Nephron (organoid): ENCODE measurements around the gene KATNAL1.

Experiments used
- H3K27ac Mint-ChIP-seq, 3 experiments: 2 replicates each; pipeline ENCODE4 v1.8.0; 2020; ENCODE audit warnings: mixed read lengths in 3 of 3, mild to moderate bottlenecking in 2 of 3, moderate library complexity in 1 of 3
- H3K27me3 Mint-ChIP-seq: 2 replicates; pipeline ENCODE4 v1.8.0; 2021; ENCODE audit warnings: low read depth, mild to moderate bottlenecking, moderate library complexity, mixed read lengths
- H3K36me3 Mint-ChIP-seq: 2 replicates; pipeline ENCODE4 v1.8.0; 2020; ENCODE audit warnings: low read depth, mixed read lengths
- H3K4me1 Mint-ChIP-seq: 2 replicates; pipeline ENCODE4 v1.8.0; 2020; ENCODE audit warnings: mixed read lengths
- H3K4me3 Mint-ChIP-seq, 3 experiments: 2 replicates each; pipeline ENCODE4 v1.8.0; 2020; ENCODE audit warnings: mild to moderate bottlenecking in 3 of 3, mixed read lengths in 3 of 3, moderate library complexity in 2 of 3
- H3K9me3 Mint-ChIP-seq: 2 replicates; pipeline ENCODE4 v1.8.0; 2020; ENCODE audit warnings: mixed read lengths
- CTCF ChIP-seq, 3 experiments: fragments of 200-600 bp; sonication (generic); IDR thresholded peaks; one replicate each; pipeline ENCODE4 v1.5.0; 2021; ENCODE audit warnings: antibody characterized with exemption in 3 of 3; ENCODE audit not compliant: unreplicated experiment in 3 of 3

The KATNAL1 gene

GRCh38 chr13:30341815-30342570 is 34.6 kb upstream of the KATNAL1 start:
- H3K4me1 Mint-ChIP-seq, result peaks cover 63% of the 10 kb centered on the region
- no peaks in the 10 kb centered on the region for H3K27me3 Mint-ChIP-seq
- H3K9me3 Mint-ChIP-seq, result no peaks in the 10 kb centered on the region
- no peak for TF ChIP-seq CTCF (IDR thresholded peaks at IDR 0.05; ENCODE audit: unreplicated experiment in 3 of 3)
- peak overlapping the region; percentile 86 to 96 (median 95) for H3K27ac Mint-ChIP-seq
- no peaks in the 10 kb centered on the region for H3K36me3 Mint-ChIP-seq
- H3K4me3 Mint-ChIP-seq, result peak overlapping the region in 2 of 3 experiments; percentile 60 to 67

GRCh38 chr13:30340331-30341250 is 33.2 kb upstream of the KATNAL1 start:
- no peaks in the 10 kb centered on the region for H3K9me3 Mint-ChIP-seq
- H3K36me3 Mint-ChIP-seq, result no peaks in the 10 kb centered on the region
- H3K4me1 Mint-ChIP-seq, result peaks cover 64% of the 10 kb centered on the region
- H3K27ac Mint-ChIP-seq, result peak overlapping the region; percentile 91 to 96 (median 92)
- TF ChIP-seq CTCF (IDR thresholded peaks at IDR 0.05; ENCODE audit: unreplicated experiment in 3 of 3), result no peak
- H3K4me3 Mint-ChIP-seq, result peak overlapping the region in 2 of 3 experiments; percentile 37
- peaks cover 4% of the 10 kb centered on the region for H3K27me3 Mint-ChIP-seq

- peaks cover 4% of the 10 kb centered on the region for H3K27me3 Mint-ChIP-seq
- no peaks in the 10 kb centered on the region for H3K9me3 Mint-ChIP-seq
- H3K4me1 Mint-ChIP-seq, result peaks cover 64% of the 10 kb centered on the region
- H3K36me3 Mint-ChIP-seq, result no peaks in the 10 kb centered on the region
- peak overlapping the region; percentile 91 to 96 (median 92) for H3K27ac Mint-ChIP-seq
- TF ChIP-seq CTCF (IDR thresholded peaks at IDR 0.05; ENCODE audit: unreplicated experiment in 3 of 3), result no peak
- peak overlapping the region in 1 of 3 experiments; percentile 52 for H3K4me3 Mint-ChIP-seq
Measured at GRCh38 chr13:30339738-30340330, 32.5 kb upstream of the KATNAL1 start.

- Mint-ChIP-seq H3K4me3 (no peak overlapping the region), H3K27ac (peak overlapping the region in 2 of 3 experiments; percentile 73 to 96), H3K4me1 (peaks cover 67% of the 10 kb centered on the region), H3K9me3 (no peaks in the 10 kb centered on the region), H3K27me3 (peaks cover 4% of the 10 kb centered on the region), H3K36me3 (no peaks in the 10 kb centered on the region)
- no peak for TF ChIP-seq CTCF (IDR thresholded peaks at IDR 0.05; ENCODE audit: unreplicated experiment in 3 of 3)
Measured at GRCh38 chr13:30338952-30339351, 31.6 kb upstream of the KATNAL1 start.

- no peak for TF ChIP-seq CTCF (IDR thresholded peaks at IDR 0.05; ENCODE audit: unreplicated experiment in 3 of 3)
- Mint-ChIP-seq H3K36me3 (no peaks in the 10 kb centered on the region), H3K27me3 (peaks cover 4% of the 10 kb centered on the region), H3K4me3 (no peak overlapping the region), H3K4me1 (peaks cover 67% of the 10 kb centered on the region), H3K27ac (peak overlapping the region in 2 of 3 experiments; percentile 73 to 96), H3K9me3 (no peaks in the 10 kb centered on the region)
Measured at GRCh38 chr13:30338331-30338851, 31.0 kb upstream of the KATNAL1 start.
